GM12892 (cell line): ENCODE results near the gene DOCK9.

Experiments
- DNase-seq: peaks from one replicate; pipeline ENCODE4 v3.0.0; 2011; ENCODE audit not compliant: insufficient read length
- FAIRE-seq: peaks from 2 replicates; lab custom pipeline; 2011; peaks lifted over from hg19 to GRCh38; lab: Jason Lieb, UNC
- POLR2A ChIP-seq: IDR thresholded peaks from 2 replicates; pipeline ENCODE4 v1.6.1; 2011; ENCODE audit warnings: low read depth, low read length, control low read depth
- POLR2AphosphoS5 ChIP-seq: IDR thresholded peaks from 2 replicates; pipeline ENCODE4 v1.6.1; 2011; ENCODE audit warnings: low read depth, low read length, control low read depth
- TAF1 ChIP-seq: IDR thresholded peaks from 2 replicates; pipeline ENCODE4 v1.6.1; 2011; ENCODE audit warnings: low read depth, mild to moderate bottlenecking, control low read depth, low read length, borderline replicate concordance

The DOCK9 gene

GRCh38 chr13:98803111-98803561 is 174.7 kb downstream of the DOCK9 start:
- TF ChIP-seq POLR2AphosphoS5 (no peak), POLR2A (no peak), TAF1 (no peak)
- no peak for DNase-seq
- no peak for FAIRE-seq

DNA sequence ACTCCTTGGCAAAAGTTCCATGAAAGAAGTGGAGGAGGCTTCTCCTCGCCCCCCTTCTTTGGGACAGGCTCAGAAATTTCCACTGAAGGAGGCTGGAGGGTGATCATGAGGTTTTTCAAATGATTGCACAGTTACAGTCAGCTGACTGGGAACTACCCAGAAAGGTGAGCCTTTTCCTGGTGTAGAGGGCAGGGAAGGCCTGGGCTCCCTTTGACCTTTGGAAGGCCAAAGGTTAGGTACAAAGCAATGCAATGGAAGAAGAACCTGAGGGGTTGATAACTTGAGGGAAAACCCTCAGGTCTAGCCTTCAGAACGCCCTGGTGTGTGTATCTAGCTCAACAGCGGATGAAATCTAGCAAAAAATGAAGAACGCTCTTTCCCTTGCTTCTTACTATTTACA is 175.3 kb downstream of the DOCK9 start:
- FAIRE-seq, result no peak
- DNase-seq, result no peak
- TF ChIP-seq TAF1, result no peak
- TF ChIP-seq POLR2A, result no peak
- no peak for TF ChIP-seq POLR2AphosphoS5

DNA sequence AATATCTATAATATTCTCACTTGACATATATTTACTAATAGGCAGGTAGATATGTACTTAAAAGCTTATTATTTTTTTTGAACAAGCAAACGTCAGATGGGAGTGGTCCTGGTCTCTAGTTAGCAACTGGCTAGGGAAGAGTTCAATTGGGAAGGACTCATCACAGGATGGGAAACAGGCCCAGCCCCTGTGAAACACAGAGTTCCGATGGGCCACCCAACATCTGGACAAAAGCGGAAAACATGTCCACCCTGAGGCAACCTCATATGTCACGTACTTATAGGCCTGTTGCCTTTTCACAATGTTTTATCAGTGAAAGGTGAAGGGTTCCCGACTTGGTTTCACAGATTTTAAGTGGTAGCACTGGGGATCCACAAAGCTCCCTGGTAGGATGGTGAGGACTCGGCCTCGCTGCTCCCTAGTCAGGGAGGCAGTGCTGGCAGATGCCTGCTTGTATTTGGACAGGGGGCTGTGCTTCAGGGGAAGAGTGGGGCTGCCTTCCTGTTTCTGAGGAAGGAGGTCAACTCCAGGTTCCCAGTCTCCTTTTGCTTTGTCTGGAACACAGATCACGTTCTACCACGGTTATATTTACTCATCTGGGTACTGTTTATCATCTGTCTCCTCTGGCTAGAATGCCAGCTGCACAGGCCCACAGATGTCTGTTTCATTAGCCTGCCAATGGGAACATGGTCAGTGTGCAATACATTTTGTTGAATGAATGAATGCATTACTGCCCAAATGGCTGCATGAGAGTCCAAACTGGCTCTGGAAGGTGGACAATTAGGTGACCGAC is 176.0 kb downstream of the DOCK9 start:
- DNase-seq (no peak), FAIRE-seq (no peak)
- TF ChIP-seq TAF1 (no peak), POLR2A (no peak), POLR2AphosphoS5 (no peak)

DNA sequence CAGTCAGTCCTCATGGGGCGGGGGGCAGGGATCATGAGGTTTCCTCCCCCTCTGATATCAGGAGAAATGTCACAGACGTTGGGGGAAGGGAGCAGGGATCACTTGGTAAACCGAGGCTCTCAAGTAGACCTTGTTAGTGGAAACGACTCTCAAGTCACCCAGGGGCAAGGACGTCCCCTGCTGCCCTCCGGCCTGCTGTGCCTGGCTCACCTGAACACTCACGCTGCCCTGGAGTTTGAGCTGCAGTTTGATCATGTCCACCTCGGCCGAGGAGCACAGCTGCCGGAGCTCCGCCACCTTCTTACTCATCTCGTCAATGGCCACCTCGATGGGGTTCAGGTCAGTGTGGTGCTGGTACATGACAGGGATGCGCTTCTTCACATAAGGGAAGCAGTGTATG is 177.8 kb downstream of the DOCK9 start:
- TF ChIP-seq TAF1 (no peak), POLR2A (no peak), POLR2AphosphoS5 (no peak)
- FAIRE-seq (no peak), DNase-seq (no peak)

GRCh38 chr13:98798849-98799645 is 178.8 kb downstream of the DOCK9 start:
- FAIRE-seq (no peak), DNase-seq (no peak)
- TF ChIP-seq POLR2A (no peak), TAF1 (no peak), POLR2AphosphoS5 (no peak)

DNA sequence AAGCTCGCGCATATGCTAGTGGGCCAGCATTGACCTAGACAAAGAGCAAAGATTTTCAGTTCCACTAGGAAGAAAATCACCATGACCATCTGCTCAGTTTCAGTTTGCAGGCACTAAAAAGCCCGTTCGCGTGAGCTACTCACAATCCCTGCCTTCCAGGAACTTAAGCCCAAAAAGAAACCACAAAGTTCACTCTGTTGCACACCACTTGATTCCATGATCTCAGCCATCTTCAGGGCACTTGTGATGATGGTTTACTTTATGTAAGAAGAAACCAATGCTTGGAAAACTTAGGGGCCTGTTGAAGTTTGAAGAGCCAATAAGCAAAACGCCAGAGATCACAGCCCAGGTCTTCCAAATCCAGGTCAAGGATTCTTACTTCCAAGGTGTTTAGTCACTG is 180.4 kb downstream of the DOCK9 start:
- FAIRE-seq (no peak), DNase-seq (no peak)
- TF ChIP-seq POLR2AphosphoS5 (no peak), POLR2A (no peak), TAF1 (no peak)

GRCh38 chr13:98796798-98797197 is 181.1 kb downstream of the DOCK9 start:
- DNase-seq, result no peak
- no peak for FAIRE-seq
- TF ChIP-seq POLR2AphosphoS5 (no peak), POLR2A (no peak), TAF1 (no peak)

- TF ChIP-seq TAF1 (no peak), POLR2A (no peak), POLR2AphosphoS5 (no peak)
- FAIRE-seq (no peak), DNase-seq (no peak)
Measured at GRCh38 chr13:98796191-98796590, 181.7 kb downstream of the DOCK9 start.

DNA sequence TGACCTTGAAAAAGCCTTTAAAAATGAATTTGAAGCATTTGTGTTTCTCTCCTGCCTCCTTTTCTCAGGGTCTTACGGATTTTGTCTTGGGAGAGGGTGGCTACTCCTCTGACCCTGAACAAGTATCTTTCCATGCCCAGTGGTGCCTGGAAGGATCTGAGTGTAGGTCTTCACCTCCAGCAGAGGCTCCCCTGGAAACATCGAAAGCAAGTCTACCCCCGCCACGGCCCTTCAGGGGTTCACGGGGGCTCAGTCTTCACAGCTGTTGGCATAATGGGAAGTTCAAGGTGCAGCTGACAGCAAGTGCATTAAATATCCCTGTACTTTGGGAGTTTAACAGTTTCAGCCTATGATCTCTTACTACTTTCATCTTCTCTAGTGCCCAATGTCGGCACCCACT is 182.6 kb downstream of the DOCK9 start:
- FAIRE-seq (no peak), DNase-seq (no peak)
- TF ChIP-seq POLR2A (no peak), TAF1 (no peak), POLR2AphosphoS5 (no peak)

GRCh38 chr13:98794498-98794897 is 183.4 kb downstream of the DOCK9 start:
- no peak for TF ChIP-seq TAF1
- TF ChIP-seq POLR2A, result no peak
- TF ChIP-seq POLR2AphosphoS5, result no peak
- no peak for FAIRE-seq

DNA sequence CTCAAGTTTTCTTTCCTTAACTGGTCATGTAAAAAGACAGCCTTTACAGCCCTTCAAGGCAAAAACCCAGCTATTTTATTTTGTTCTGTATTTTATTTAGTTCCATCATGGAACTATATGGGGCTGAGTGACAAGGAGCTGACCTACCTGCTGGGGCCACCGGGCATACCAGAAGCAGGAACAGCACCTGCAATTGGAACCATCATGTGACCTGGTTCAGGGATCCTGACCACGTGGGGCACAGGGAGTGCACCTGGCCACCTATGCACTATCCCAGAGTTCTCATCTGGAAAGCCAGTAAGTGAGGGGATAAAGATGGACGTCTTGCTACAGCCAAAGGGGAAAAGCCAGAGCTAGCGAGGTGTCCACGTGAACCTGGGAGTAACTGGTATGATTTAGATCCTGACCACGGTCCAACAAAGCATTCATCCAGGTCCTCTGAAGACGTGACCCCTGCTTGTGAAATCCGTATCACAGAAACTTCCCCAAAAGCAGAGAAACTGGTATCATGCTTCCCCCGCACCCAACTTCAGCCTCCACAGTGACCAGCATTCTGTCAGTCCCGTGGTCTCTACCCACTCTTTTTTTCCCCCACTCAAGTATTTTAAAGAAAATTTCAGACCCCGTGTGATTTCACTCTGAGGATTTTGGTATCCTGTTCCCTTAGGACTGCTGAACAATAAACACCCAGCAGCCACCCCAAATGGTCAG is 184.9 kb downstream of the DOCK9 start:
- DNase-seq, result no peak
- no peak for FAIRE-seq
- TF ChIP-seq POLR2AphosphoS5, result no peak
- no peak for TF ChIP-seq POLR2A
- TF ChIP-seq TAF1, result no peak

More at GRCh38 chr13:98794498-98794897, 183.4 kb downstream of the DOCK9 start:
- DNase-seq, result no peak
